ENCODE measurements around the gene GPSM1. TPM values are rescaled to one million over a fixed set of nuclear protein-coding genes. Genes with fewer than 3 reads are reported as not detected.

Gene GPSM1
- total RNA-seq, 1 experiment from 2014 or later: 24.7 TPM

DNA sequence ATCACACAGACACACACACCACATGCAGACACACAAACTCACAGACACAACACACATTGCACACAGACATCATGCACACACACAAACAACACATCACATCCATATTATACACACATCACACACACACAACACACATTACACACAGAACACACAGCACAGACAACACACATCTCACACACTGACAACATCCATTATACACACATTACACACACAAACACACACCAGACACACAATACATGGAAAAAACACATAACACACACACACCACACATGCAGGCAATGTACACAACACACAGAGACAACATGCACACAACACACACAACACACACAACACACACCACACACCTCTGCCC is 18.7 kb upstream of the GPSM1 start:
- Histone ChIP-seq H4K8ac (replicated peaks; ENCODE audit: insufficient read length, low read depth, low read length) (no peak overlapping the region), H3K4ac (ENCODE audit: low read depth, low read length) (no peak overlapping the region), H3K56ac (ENCODE audit: insufficient read length, low read depth, low read length) (no peak overlapping the region), H4K5ac (ENCODE audit: insufficient read length, low read depth, low read length) (no peak overlapping the region), H3T11ph (ENCODE audit: low read length) (no peak overlapping the region), H3K18ac (ENCODE audit: insufficient read length, low read depth, low read length) (no peak overlapping the region), H3K14ac (ENCODE audit: insufficient read depth, low read length) (no peak overlapping the region), H3K4me1 (ENCODE audit: insufficient read depth, low read length) (no peaks in the 10 kb centered on the region), H2BK15ac (ENCODE audit: low read depth, low read length) (no peak overlapping the region), H3K4me2 (ENCODE audit: insufficient read depth, insufficient read length, low read length) (no peak overlapping the region), H3K79me2 (ENCODE audit: insufficient read depth, low read length) (no peaks in the 10 kb centered on the region), H3K27ac (ENCODE audit: insufficient read length, low read depth, low read length) (no peak overlapping the region), H4K20me1 (ENCODE audit: control insufficient read depth, insufficient read depth, insufficient read length) (no peaks in the 10 kb centered on the region), H2AFZ (ENCODE audit: low read length) (no peak overlapping the region), H2BK5ac (ENCODE audit: insufficient read length, low read length) (no peak overlapping the region), H2BK20ac (ENCODE audit: low read depth, low read length, poor library complexity, severe bottlenecking) (no peak overlapping the region), H2BK120ac (ENCODE audit: low read depth, low read length, poor library complexity, severe bottlenecking) (no peak overlapping the region), H2BK12ac (ENCODE audit: insufficient read length, low read depth, low read length) (no peak overlapping the region), H4K91ac (ENCODE audit: insufficient read length, low read depth, low read length) (no peak overlapping the region), H3K9ac (ENCODE audit: extremely low read depth, insufficient read length, low read length) (no peak overlapping the region), H3K79me1 (ENCODE audit: insufficient read depth, low read depth, low read length, poor library complexity, severe bottlenecking) (no peaks in the 10 kb centered on the region), H3K27me3 (ENCODE audit: insufficient read depth, low read length) (no peaks in the 10 kb centered on the region), H3K23ac (ENCODE audit: insufficient read length, low read depth, low read length) (no peak overlapping the region), H3K23me2 (ENCODE audit: insufficient read length, low read depth, low read length, poor library complexity, severe bottlenecking) (no peaks in the 10 kb centered on the region), H2AK5ac (ENCODE audit: insufficient read length, low read length) (no peak overlapping the region), H3K9me3 (ENCODE audit: control insufficient read depth, low read depth, low read length) (no peaks in the 10 kb centered on the region)
- Mint-ChIP-seq H3K9me3 (no peaks in the 10 kb centered on the region), H3K36me3 (ENCODE audit: insufficient read depth in 1 of 3, low read depth in 3 of 3) (no peaks in the 10 kb centered on the region), H3K27me3 (ENCODE audit: low read depth) (no peaks in the 10 kb centered on the region), H3K4me1 (no peaks in the 10 kb centered on the region), H3K27ac (no peak overlapping the region), H3K4me3 (no peak overlapping the region)
- TF ChIP-seq, protein P1, sequence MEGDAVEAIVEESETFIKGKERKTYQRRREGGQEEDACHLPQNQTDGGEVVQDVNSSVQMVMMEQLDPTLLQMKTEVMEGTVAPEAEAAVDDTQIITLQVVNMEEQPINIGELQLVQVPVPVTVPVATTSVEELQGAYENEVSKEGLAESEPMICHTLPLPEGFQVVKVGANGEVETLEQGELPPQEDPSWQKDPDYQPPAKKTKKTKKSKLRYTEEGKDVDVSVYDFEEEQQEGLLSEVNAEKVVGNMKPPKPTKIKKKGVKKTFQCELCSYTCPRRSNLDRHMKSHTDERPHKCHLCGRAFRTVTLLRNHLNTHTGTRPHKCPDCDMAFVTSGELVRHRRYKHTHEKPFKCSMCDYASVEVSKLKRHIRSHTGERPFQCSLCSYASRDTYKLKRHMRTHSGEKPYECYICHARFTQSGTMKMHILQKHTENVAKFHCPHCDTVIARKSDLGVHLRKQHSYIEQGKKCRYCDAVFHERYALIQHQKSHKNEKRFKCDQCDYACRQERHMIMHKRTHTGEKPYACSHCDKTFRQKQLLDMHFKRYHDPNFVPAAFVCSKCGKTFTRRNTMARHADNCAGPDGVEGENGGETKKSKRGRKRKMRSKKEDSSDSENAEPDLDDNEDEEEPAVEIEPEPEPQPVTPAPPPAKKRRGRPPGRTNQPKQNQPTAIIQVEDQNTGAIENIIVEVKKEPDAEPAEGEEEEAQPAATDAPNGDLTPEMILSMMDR (conservative IDR thresholded peaks at IDR 0.05): no peak
- DNase-seq: no peak
